NCI-H510A treated with DMSO at 0.1 percent for 48 hours (cell line): ENCODE measurements around the gene CASKIN1.
"Not testable (repeated sequence)": the region's sequence is repeated elsewhere in the genome, so short reads cannot be mapped to it uniquely, and the experiment has no call there.

Experiments
- DNase-seq: peaks from one replicate; lab custom pipeline; 2025; lab: John Stamatoyannopoulos, UW

Gene CASKIN1

GRCh38 chr16:2196162-2196980 is at the start of gene CASKIN1:
CASKIN1 (minus strand) TSS chr16:2196605; CDS start chr16:2196432, 173 bp downstream.
- no peak for DNase-seq

- DNase-seq, result no peak
These were observed 48.8 kb upstream of the CASKIN1 start for GRCh38 chr16:2244926-2245795.

DNA sequence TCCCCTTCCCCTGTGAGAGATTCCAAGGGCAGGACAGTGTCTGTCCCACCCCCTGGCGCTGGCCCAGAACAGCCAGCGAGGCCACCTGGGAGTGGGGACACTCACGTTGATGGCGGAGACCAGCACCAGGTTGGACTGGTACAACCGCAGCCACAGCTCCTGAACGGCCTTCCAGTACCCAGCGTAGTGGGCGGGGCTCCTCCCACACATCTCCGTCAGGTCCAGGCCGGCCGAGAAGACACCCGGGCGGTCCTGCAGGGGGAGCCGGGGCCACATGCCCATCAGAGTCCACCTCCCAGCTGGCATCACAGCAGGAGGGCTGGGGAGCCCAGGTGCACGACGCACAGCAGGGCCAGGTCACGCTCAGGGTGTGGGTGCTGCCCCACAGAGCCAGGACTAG is 47.9 kb upstream of the CASKIN1 start:
- peak; percentile 6 for DNase-seq

DNA sequence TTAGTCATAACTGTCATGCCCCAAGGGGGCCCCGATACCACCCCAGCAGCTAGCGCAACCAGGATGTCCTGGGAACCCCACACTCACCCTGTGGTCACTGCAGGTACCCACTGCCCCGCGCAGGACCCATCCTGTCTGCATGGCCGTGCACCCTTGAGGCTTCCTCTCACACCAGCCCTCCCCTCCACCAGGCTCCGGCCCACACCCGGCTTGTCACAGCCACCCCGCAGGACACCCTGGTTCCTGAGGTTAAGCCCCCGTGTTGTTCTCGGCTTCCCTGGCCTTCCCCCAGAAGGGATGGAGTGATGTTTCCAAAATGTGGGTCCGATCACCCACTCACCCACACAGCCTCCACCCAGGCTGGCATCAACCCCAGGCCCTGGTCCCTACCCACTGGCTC is 47.4 kb upstream of the CASKIN1 start:
- no peak for DNase-seq

DNA sequence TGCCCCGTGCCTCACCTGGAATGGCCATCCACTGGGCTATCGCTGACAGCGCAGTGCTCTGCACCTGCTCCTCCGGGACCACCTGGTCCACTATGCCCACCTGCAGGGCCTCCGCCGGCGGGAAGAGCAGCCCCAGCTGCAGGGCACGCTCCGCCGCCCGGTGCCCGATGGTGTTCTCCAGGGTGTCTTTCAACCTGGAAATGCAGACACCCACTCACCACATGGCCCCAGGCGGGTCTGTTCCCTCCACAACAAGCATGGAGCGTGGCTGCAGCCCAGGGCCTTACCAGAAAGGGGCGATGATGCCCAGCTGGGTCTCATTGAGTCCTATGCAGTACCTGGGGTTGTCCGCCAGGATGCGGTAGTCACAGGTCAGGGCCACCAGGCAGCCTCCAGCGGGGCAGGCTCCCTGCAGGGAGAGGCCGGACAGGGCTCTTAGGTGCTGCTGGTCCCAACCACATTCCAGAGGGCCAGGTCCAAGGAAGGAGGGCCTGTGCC is 46.7 kb upstream of the CASKIN1 start:
- DNase-seq, result no peak

GRCh38 chr16:2242598-2242997 is 46.2 kb upstream of the CASKIN1 start:
- no peak for DNase-seq

GRCh38 chr16:2240331-2240730 is 43.9 kb upstream of the CASKIN1 start:
- not testable (repeated sequence) for DNase-seq

GRCh38 chr16:2238838-2239675 is 42.7 kb upstream of the CASKIN1 start:
- peak; percentile 20 for DNase-seq

GRCh38 chr16:2238150-2238837 is 41.9 kb upstream of the CASKIN1 start:
- DNase-seq, result no peak

DNA sequence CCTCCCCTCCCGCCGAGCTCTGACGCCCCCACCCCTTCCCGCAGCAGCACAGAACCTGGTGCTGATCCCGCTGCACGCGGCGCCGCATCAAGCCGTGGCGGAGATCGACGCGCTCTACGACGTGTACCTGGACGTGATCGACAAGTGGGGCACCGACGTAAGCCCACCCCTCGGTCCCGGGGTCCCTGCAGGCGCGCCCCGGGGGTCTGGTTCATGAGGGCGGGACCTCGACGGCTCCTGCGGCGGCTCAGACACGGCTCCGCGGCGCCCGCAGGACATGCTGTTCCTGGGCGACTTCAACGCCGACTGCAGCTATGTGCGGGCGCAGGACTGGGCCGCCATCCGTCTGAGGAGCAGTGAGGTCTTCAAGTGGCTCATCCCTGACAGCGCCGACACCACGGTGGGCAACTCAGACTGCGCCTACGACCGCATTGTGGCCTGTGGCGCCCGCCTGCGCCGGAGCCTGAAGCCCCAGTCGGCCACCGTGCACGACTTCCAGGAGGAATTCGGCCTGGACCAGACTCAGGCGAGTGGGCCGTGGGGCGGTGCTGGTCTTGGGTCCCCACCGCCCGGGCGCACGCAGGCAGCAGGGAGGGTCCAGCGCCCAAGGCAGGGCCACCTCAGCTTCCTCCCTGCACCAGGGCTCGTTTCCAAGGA is 41.2 kb upstream of the CASKIN1 start:
- no peak for DNase-seq

DNA sequence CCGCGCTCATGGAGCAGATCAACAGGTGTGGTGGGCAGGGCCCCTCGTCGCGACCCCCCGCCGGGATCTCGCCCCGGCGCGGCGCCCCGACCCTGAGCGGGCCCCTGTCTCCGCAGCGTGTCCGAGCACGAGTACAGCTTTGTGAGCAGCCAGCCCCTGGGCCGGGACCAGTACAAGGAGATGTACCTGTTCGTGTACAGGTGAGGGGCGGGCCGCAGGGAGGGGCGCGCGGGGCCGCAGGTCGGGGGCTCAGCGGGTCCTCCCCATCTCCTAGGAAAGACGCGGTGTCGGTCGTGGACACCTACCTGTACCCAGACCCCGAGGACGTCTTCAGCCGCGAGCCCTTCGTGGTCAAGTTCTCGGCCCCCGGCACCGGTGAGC is 40.7 kb upstream of the CASKIN1 start:
- no peak for DNase-seq

- DNase-seq, result no peak
These were observed 40.1 kb upstream of the CASKIN1 start, which contains the start of gene DNASE1L2 for GRCh38 chr16:2236337-2237101. DNASE1L2 (plus strand) TSS chr16:2236444; CDS start chr16:2236817, 373 bp downstream.

DNA sequence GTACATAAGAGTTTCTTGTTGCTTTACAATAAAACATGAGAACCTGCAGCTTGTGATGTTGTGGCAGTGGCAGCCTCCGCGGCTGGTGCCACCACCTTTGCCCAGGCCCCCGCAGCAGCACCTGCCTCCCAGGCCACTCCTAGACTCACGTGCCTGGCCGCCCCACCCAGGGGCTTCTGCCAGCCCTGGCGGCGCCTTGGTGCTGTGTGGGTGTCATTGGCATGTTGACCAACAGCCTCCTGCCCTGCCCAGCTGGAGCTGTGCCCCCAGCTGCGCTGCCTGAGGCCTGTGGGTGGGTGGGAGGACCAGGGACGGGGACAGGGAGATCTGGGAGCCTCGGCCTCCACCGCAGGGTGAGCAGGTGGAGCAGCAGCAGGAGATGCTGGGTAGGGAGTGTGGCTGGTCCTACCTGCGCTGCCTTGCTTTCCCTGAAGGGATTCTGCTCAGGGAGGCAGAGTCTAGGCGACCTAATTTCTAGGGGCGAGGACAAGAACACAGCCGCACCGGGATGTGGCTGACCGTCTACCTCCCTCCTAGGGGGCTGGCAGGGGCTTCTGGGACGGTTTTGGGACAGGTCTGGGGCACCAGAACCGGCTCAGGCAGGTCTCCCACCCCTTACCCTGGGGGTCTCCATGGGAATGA is 39.4 kb upstream of the CASKIN1 start:
- DNase-seq, result no peak

DNA sequence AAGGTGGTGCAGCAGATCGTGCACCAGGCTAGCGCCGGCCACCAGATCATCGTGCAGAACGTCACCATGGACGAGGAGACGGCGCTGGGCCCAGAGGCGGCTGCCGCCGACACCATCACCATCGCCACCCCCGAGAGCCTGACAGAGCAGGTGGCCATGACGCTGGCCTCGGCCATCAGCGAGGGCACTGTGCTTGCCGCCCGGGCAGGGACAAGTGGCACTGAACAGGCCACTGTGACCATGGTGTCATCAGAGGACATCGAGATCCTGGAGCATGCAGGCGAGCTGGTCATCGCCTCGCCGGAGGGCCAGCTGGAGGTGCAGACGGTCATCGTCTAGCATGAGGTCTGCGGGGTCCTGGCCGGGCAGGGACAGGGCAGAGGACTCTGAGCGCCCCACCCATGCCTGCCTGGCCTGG is 38.8 kb upstream of the CASKIN1 start:
- DNase-seq, result no peak

GRCh38 chr16:2234813-2235170 is 38.4 kb upstream of the CASKIN1 start:
- DNase-seq, result no peak

GRCh38 chr16:2233872-2234812 is 37.7 kb upstream of the CASKIN1 start:
- DNase-seq, result peak; percentile 56

GRCh38 chr16:2233046-2233775 is 36.8 kb upstream of the CASKIN1 start:
- DNase-seq, result no peak
